ENCODE data around the gene TCF7. TPM values are rescaled to one million over a fixed set of nuclear protein-coding genes. Genes with fewer than 3 reads are reported as not detected.
A peak's percentile ranks its signal among the peaks of the same experiment; 100 is the strongest.

TCF7 gene
- total and polyA plus RNA-seq, 2 donors (not counting 1 experiment from before 2014, with no cell fraction given) = 3.1 to 3.3 TPM

DNA sequence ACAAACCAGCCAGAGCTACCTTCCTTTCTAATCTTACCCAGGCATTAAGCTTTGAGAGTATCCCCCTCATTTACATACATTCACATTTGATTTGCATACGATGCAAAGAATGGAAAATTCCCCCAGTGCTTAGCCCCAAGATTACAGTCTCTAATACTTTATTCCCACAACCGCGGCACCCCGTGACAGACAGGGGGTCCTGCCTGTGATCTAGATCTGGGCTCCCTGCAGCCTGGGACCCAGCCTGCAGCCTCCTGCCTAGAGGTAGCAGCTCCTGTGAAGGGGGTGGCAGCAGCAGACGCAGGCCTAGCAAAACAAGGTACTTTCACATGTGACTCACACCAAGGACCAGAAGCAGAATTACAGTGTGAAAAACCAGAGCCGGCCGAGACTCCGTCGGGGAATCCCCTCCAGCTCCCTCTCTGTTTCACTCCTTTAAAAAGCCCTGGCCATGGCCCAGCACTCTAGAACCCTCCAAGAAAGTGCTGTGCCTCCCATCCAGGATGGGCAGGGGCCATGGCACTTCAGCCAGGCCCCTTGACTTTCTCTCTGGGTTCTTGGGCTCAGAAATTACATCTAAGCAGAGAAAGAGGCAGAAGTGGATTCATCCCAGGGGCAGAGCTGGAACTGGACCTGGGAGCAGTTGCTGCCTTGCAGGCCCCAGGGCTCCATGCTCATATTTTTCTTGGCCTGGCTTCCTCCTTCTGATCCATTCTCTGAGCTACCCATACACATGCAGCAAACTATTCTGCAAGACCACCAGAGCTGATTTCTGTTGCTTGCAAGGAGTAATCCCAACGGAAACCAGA is 14.0 kb upstream of the TCF7 start:
- H4K20me1 ChIP-seq (ENCODE audit: control insufficient read depth, extremely low read depth, insufficient read depth, low read length) = no peaks in the 10 kb centered on the region
- H3K27me3 ChIP-seq (ENCODE audit: control insufficient read depth, insufficient read depth, low read length) = peaks cover 4% of the 10 kb centered on the region
- H3K4me1 ChIP-seq (ENCODE audit: control insufficient read depth, extremely low read depth, insufficient read depth, low read length) = no peaks in the 10 kb centered on the region
- no peak overlapping the region for H2AFZ ChIP-seq (ENCODE audit: low read length)
- no peaks in the 10 kb centered on the region for H3K79me2 ChIP-seq (ENCODE audit: control insufficient read depth, insufficient read depth, low read length)
- H3K4me3 ChIP-seq (replicated peaks in 1 of 4; ENCODE audit: control extremely low read depth in 1 of 4, insufficient read depth in 1 of 4, low read depth in 3 of 4, low read length in 4 of 4) = no peak overlapping the region
- no peak overlapping the region for H3K4me2 ChIP-seq (ENCODE audit: extremely low read depth, insufficient read depth, low read length)
- peak in 1 of 2 donors; percentile 73 for DNase-seq (ENCODE audit: low read depth in 2 of 2)
- no peaks in the 10 kb centered on the region for H3K9me3 ChIP-seq (ENCODE audit: control insufficient read depth, insufficient read depth, low read depth, low read length)
- H3K27ac ChIP-seq (ENCODE audit: insufficient read depth, low read length) = no peak overlapping the region
- no peak overlapping the region for H3K9ac ChIP-seq (ENCODE audit: insufficient read depth, low read length)
- no peak for TF ChIP-seq EZH2 (IDR thresholded peaks at IDR 0.05; ENCODE audit: low read length, missing control alignments)
- TF ChIP-seq, protein P1, sequence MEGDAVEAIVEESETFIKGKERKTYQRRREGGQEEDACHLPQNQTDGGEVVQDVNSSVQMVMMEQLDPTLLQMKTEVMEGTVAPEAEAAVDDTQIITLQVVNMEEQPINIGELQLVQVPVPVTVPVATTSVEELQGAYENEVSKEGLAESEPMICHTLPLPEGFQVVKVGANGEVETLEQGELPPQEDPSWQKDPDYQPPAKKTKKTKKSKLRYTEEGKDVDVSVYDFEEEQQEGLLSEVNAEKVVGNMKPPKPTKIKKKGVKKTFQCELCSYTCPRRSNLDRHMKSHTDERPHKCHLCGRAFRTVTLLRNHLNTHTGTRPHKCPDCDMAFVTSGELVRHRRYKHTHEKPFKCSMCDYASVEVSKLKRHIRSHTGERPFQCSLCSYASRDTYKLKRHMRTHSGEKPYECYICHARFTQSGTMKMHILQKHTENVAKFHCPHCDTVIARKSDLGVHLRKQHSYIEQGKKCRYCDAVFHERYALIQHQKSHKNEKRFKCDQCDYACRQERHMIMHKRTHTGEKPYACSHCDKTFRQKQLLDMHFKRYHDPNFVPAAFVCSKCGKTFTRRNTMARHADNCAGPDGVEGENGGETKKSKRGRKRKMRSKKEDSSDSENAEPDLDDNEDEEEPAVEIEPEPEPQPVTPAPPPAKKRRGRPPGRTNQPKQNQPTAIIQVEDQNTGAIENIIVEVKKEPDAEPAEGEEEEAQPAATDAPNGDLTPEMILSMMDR (conservative IDR thresholded peaks at IDR 0.05 in 1 of 2, IDR thresholded peaks at IDR 0.05 in 1 of 2; ENCODE audit: low read depth in 1 of 2, low read length in 2 of 2) = no peak
- H3K36me3 ChIP-seq (ENCODE audit: control insufficient read depth, insufficient read depth, low read length) = no peaks in the 10 kb centered on the region

DNA sequence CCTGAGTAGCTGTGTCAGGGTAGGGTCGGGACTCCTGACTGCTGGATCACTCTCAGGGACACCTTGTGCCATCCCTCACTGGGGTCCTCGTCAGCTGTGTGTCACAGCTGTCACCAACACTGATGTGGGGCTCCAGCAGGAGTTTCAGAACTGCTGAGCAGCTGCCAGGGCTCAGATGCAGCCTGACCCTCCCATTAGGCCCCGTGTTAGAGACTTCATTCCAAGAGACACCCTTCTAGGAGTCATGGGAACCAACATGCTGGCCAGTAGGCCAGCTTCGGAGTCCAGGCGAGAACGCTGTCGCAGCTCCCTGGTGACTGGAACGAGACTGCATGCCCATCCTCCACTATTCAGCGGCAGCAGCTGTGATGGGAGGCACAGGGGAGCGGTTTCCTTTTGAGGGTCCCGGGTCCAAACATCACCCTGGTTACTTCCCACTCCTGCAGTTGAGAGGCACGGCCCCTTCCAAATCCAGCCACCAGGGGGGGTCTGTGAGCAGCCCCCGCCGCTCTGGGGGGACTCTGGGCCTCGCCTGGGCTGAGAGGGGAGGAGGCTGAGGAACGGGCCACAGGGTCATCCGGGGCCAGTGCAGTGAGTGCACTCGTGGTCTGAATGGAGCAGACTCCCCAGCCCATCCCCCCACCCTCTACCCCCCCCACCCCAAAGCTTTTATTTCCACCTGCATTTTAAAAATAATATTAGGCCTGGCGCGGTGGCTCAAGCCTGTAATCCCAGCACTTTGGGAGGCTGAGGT is 12.6 kb upstream of the TCF7 start:
- DNase-seq (ENCODE audit: low read depth in 2 of 2) = peak; percentile 9 to 22
- Histone ChIP-seq H2AFZ (ENCODE audit: low read length) (no peak overlapping the region), H3K27me3 (ENCODE audit: control insufficient read depth, insufficient read depth, low read length) (no peaks in the 10 kb centered on the region), H4K20me1 (ENCODE audit: control insufficient read depth, extremely low read depth, insufficient read depth, low read length) (no peaks in the 10 kb centered on the region), H3K36me3 (ENCODE audit: control insufficient read depth, insufficient read depth, low read length) (no peaks in the 10 kb centered on the region), H3K9ac (ENCODE audit: insufficient read depth, low read length) (no peak overlapping the region), H3K4me2 (ENCODE audit: extremely low read depth, insufficient read depth, low read length) (no peak overlapping the region), H3K4me3 (replicated peaks in 1 of 4; ENCODE audit: control extremely low read depth in 1 of 4, insufficient read depth in 1 of 4, low read depth in 3 of 4, low read length in 4 of 4) (no peak overlapping the region), H3K79me2 (ENCODE audit: control insufficient read depth, insufficient read depth, low read length) (no peaks in the 10 kb centered on the region), H3K27ac (ENCODE audit: insufficient read depth, low read length) (no peak overlapping the region), H3K9me3 (ENCODE audit: control insufficient read depth, insufficient read depth, low read depth, low read length) (no peaks in the 10 kb centered on the region), H3K4me1 (ENCODE audit: control insufficient read depth, extremely low read depth, insufficient read depth, low read length) (no peaks in the 10 kb centered on the region)
- TF ChIP-seq EZH2 (IDR thresholded peaks at IDR 0.05; ENCODE audit: low read length, missing control alignments) = no peak
- TF ChIP-seq, protein P1 (conservative IDR thresholded peaks at IDR 0.05 in 1 of 2, IDR thresholded peaks at IDR 0.05 in 1 of 2; ENCODE audit: low read depth in 1 of 2, low read length in 2 of 2) = peak; percentile 71 to 82

DNA sequence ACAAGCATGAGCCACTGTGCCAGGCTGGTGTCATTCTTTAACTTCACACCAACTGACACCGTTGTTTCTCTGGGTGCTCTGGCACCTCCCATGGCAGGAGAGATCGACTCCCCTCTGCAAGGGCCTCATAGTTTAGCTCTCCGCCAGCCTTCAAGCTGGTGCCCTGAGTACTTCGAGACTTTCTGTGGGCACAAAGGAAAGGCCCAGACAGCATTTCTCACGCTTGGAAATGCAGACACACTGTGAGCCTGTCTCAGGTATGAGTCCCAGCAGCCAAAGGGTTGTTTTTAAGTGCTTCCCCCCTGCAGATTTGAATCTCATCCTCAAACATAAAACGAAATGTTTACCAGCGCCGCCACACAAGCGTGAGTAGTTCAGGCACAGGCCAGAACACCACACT is 11.1 kb upstream of the TCF7 start:
- Histone ChIP-seq H3K4me1 (ENCODE audit: control insufficient read depth, extremely low read depth, insufficient read depth, low read length) (no peaks in the 10 kb centered on the region), H3K4me3 (replicated peaks in 1 of 4; ENCODE audit: control extremely low read depth in 1 of 4, insufficient read depth in 1 of 4, low read depth in 3 of 4, low read length in 4 of 4) (no peak overlapping the region), H3K9ac (ENCODE audit: insufficient read depth, low read length) (no peak overlapping the region), H4K20me1 (ENCODE audit: control insufficient read depth, extremely low read depth, insufficient read depth, low read length) (no peaks in the 10 kb centered on the region), H2AFZ (ENCODE audit: low read length) (no peak overlapping the region), H3K9me3 (ENCODE audit: control insufficient read depth, insufficient read depth, low read depth, low read length) (no peaks in the 10 kb centered on the region), H3K27me3 (ENCODE audit: control insufficient read depth, insufficient read depth, low read length) (no peaks in the 10 kb centered on the region), H3K79me2 (ENCODE audit: control insufficient read depth, insufficient read depth, low read length) (no peaks in the 10 kb centered on the region), H3K36me3 (ENCODE audit: control insufficient read depth, insufficient read depth, low read length) (no peaks in the 10 kb centered on the region), H3K27ac (ENCODE audit: insufficient read depth, low read length) (no peak overlapping the region), H3K4me2 (ENCODE audit: extremely low read depth, insufficient read depth, low read length) (no peak overlapping the region)
- no peak for DNase-seq (ENCODE audit: low read depth in 2 of 2)
- TF ChIP-seq, protein P1 (conservative IDR thresholded peaks at IDR 0.05 in 1 of 2, IDR thresholded peaks at IDR 0.05 in 1 of 2; ENCODE audit: low read depth in 1 of 2, low read length in 2 of 2) = no peak
- TF ChIP-seq EZH2 (IDR thresholded peaks at IDR 0.05; ENCODE audit: low read length, missing control alignments) = no peak

All from fibroblast of lung (primary cell).